Right lobe of liver (tissue), 6 donors: ENCODE results near the gene CRACR2B. TPM values are rescaled to one million over a fixed set of nuclear protein-coding genes. Genes with fewer than 3 reads are reported as not detected.
A peak's percentile ranks its signal among the peaks of the same experiment; 100 is the strongest.

Source experiments
- ATAC-seq, 4 donors: fragments of 200-7000 bp; cut with Tn5 transposase; one replicate each; pipeline ENCODE4 v1.9.1; 2020; ENCODE audit warnings: mild to moderate bottlenecking in 4 of 4, moderate library complexity in 4 of 4
- DNase-seq, 3 donors: peaks; one replicate each; pipeline ENCODE4 v3.0.0-alpha.2; 2020
- H3K27ac ChIP-seq, 3 donors: fragments of 200-600 bp; one replicate each; pipeline ENCODE4 v1.8.0; 2022
- H3K27me3 ChIP-seq, 2 donors: fragments of 200-600 bp; one replicate each; pipeline ENCODE4 v1.8.0; 2022
- H3K36me3 ChIP-seq, 4 donors: fragments of 200-600 bp; sonication (generic) in 1 of 4; one replicate each; pipeline versions ENCODE4 v1.5.1 to v1.8.0; 2017 to 2022; ENCODE audit warnings: control low read depth in 1 of 4
- H3K4me1 ChIP-seq, 4 donors: fragments of 200-600 bp; sonication (generic) in 1 of 4; one replicate each; pipeline versions ENCODE4 v1.5.1 to v1.8.0; 2017 to 2022; ENCODE audit warnings: control low read depth in 1 of 4
- H3K4me3 ChIP-seq, 3 donors: fragments of 200-600 bp; one replicate each; pipeline ENCODE4 v1.8.0; 2022
- H3K9me3 ChIP-seq, 4 donors: fragments of 200-600 bp; sonication (generic) in 1 of 4; one replicate each; pipeline versions ENCODE4 v1.5.1 to v1.8.0; 2017 to 2022; ENCODE audit warnings: control low read depth in 1 of 4
- POLR2A ChIP-seq: fragments of 450-650 bp; IDR thresholded peaks from one replicate; pipeline ENCODE4 v1.6.1; 2017; ENCODE audit warnings: antibody characterized with exemption, mild to moderate bottlenecking
- WGBS: methylation state at CpG from one replicate; pipeline ENCODE4 v1.1.6; 2018; ENCODE audit warnings: low coverage, low lambda C conversion rate; ENCODE audit not compliant: insufficient coverage; ENCODE audit errors: missing lambda C conversion rate; 5-methylcytosine and 5-hydroxymethylcytosine counted together
- intact Hi-C, 2 donors: fragments of 100-400 bp; cut with DNase I; formaldehyde crosslinking; loops; one replicate each; pipeline versions ENCODE4 v1.11.2 to v1.14.1; 2022
- total RNA-seq, 6 experiments: library from RNA; depleted of rRNA in 2 of 6; stranded (reverse); fragments of >200 nt in 2 of 6; fragmentation: NEBNext Ultra II Directional in 3 of 6; extraction: Animal tissue kit (Norgen Biotek cat#: 25700) in 3 of 6; gene quantifications; one replicate each; pipeline versions ENCODE4 v1.1.0 to v1.2.4, GENCODE V29; 2016 to 2023
- TF ChIP-seq, protein P1 (sequence below), 4 donors: fragments of 200-600 bp in 3 of 4; fragments of 450-650 bp in 1 of 4; IDR thresholded peaks; one replicate each; pipeline versions ENCODE4 v1.5.1 to v1.8.0; 2016 to 2022; ENCODE audit warnings: antibody characterized with exemption in 4 of 4, mild to moderate bottlenecking in 2 of 4
- donor health status: DM: no; HTN: yes; CAD: no.
- donor health status: DM: no; HTN: no; CAD: no.
- donor health status: DM: no; HTN: no; CAD: no.
- donor health status: DM: no; HTN: yes; CAD: no.
- donor health status: DM: no; HTN: yes; CAD: no.

Gene CRACR2B
- total RNA-seq, 6 experiments from 2014 or later, result 2.2 to 4.0 (median 3.1) TPM

DNA sequence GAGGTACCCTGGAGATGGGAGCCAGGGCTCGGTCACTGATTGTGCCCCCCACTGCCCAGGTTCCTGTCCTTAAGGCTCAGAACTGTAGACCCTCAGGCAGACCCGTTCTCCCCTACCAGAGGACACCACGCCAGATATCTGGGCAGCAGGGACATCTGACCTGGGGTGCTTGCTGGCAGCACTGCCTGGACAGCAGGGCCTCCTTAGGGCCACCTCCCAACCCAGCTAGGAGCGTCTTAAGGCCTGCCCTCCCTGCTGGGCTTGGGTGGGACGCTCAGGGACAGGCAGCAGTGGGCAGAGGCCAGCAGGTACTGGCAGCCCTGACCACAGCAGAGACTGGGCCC lies 11.5 kb downstream of the CRACR2B start:
- DNase-seq, result no peak
- WGBS, result no CpG with 5 or more reads among the region's 5 CpGs
- H3K36me3 ChIP-seq, result peaks cover 0 to 33% (median 21%) of the 10 kb centered on the region in 4 donors

DNA sequence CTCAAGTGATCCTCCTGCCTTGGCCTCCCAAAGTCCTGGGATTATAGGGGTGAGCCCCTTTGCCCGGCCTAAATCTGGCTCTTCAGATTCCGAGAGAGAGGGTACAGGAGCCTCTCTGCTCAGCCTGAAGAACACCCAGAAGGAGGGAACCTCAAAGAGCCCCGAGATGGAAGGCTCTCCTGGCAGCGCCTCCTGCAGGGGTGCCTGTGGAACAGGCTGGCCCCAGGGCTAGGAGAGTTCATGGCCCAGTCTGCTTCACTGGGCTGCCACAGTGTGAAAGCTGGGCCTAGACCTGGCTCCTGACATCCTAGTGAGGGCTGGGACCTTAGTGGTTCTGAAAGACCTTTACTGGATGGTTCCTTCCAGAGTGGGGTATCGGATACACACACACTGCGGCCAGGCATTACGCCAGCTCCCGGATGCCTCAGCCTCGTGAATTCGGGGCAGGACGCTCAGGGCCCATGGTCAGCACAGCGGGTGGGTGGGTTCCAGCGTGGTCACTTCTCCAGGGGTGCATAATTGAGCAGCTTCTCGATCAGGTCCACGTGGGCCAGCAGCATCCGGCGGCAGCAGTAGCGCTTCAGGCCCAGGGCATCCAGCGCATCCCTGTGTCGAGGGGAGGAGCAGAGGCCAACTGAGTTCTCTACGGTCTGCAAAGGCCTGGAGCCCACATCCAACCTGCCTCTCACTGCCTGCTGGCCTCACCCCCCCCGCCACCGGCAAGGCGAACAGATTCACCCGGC lies 12.3 kb downstream of the CRACR2B start:
- TF ChIP-seq POLR2A, result no peak
- TF ChIP-seq, protein P1, sequence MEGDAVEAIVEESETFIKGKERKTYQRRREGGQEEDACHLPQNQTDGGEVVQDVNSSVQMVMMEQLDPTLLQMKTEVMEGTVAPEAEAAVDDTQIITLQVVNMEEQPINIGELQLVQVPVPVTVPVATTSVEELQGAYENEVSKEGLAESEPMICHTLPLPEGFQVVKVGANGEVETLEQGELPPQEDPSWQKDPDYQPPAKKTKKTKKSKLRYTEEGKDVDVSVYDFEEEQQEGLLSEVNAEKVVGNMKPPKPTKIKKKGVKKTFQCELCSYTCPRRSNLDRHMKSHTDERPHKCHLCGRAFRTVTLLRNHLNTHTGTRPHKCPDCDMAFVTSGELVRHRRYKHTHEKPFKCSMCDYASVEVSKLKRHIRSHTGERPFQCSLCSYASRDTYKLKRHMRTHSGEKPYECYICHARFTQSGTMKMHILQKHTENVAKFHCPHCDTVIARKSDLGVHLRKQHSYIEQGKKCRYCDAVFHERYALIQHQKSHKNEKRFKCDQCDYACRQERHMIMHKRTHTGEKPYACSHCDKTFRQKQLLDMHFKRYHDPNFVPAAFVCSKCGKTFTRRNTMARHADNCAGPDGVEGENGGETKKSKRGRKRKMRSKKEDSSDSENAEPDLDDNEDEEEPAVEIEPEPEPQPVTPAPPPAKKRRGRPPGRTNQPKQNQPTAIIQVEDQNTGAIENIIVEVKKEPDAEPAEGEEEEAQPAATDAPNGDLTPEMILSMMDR (IDR thresholded peaks at IDR 0.05), result no peak
- no peak overlapping the region for H3K4me3 ChIP-seq
- no peak for DNase-seq
- H3K4me1 ChIP-seq, result peaks cover 0 to 28% (median 6%) of the 10 kb centered on the region in 4 donors
- intact Hi-C loops, result no loop called here
- 49% methylated on average over 4 of the region's 25 CpGs for WGBS
- H3K36me3 ChIP-seq, result peaks cover 0 to 33% (median 21%) of the 10 kb centered on the region in 4 donors
- H3K27ac ChIP-seq, result no peak overlapping the region
- no peaks in the 10 kb centered on the region for H3K9me3 ChIP-seq
- no peaks in the 10 kb centered on the region for H3K27me3 ChIP-seq
- no peak for ATAC-seq

More for the DNA sequence above, 11.5 kb downstream of the CRACR2B start:
- intact Hi-C loops, result no loop called here
- TF ChIP-seq, protein P1 (IDR thresholded peaks at IDR 0.05), result no peak
- no peak for TF ChIP-seq POLR2A
- H3K4me1 ChIP-seq, result peaks cover 0 to 34% (median 9%) of the 10 kb centered on the region in 4 donors
- no peak overlapping the region for H3K4me3 ChIP-seq
- no peak for ATAC-seq
- no peaks in the 10 kb centered on the region for H3K27me3 ChIP-seq
- H3K9me3 ChIP-seq, result no peaks in the 10 kb centered on the region
- no peak overlapping the region for H3K27ac ChIP-seq

DNA sequence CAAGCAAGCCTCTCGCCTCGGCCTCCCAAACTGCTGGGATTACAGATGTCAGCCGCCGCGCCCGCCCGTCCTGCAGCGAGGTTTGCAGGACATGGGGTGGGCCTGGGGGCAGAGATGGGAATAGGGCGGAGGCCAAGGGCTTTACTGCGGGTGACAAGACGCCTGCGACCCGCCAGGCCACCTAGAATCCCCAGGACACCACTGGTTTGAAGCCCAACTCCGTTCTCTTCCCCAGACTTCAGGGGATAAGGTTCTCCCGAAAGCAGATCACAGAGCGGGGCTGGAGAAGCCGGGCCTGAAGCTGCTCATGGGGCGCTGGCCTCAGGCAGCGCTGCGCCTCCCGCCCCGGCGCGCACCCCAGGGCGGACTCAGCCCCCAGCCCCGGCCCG lies 14.3 kb downstream of the CRACR2B start:
- ATAC-seq (peak in 3 of 4 donors; percentile 0 to 14 (median 4)), DNase-seq (no peak)
- H3K9me3 ChIP-seq, result no peaks in the 10 kb centered on the region
- WGBS, result 1% methylated on average over 8 of the region's 27 CpGs
- H3K4me1 ChIP-seq, result peaks cover 0 to 24% (median 4%) of the 10 kb centered on the region in 4 donors
- H3K27ac ChIP-seq, result peak overlapping the region; percentile 93 to 97 (median 95)
- peak overlapping the region; percentile 96 to 100 (median 98) for H3K4me3 ChIP-seq
- H3K36me3 ChIP-seq, result peaks cover 0 to 28% (median 21%) of the 10 kb centered on the region in 4 donors
- no peaks in the 10 kb centered on the region for H3K27me3 ChIP-seq
- TF ChIP-seq POLR2A, result no peak
- TF ChIP-seq, protein P1 (IDR thresholded peaks at IDR 0.05), result no peak
- intact Hi-C loops, result no loop called here

GRCh38 chr11:842370-843002 lies 14.8 kb downstream of the CRACR2B start, which contains the start of the genes POLR2L and TSPAN4:
Gene POLR2L, minus strand, starts transcription at chr11:842529. Its CDS starts 21 bp downstream, at chr11:842508.
Gene TSPAN4, plus strand, starts transcription at chr11:842852. Its CDS starts 7,453 bp downstream, at chr11:850305.
- H3K27me3 ChIP-seq, result no peaks in the 10 kb centered on the region
- H3K4me1 ChIP-seq, result peaks cover 0 to 24% (median 4%) of the 10 kb centered on the region in 4 donors
- DNase-seq, result peak; percentile 91 to 92 (median 92)
- H3K9me3 ChIP-seq, result no peaks in the 10 kb centered on the region
- intact Hi-C loops, result no loop called here
- H3K27ac ChIP-seq, result peak within 1 kb of the TSS; percentile 93 to 97 (median 95)
- ATAC-seq, result peak; percentile 30 to 74 (median 62)
- H3K36me3 ChIP-seq, result peaks cover 0 to 25% (median 17%) of the 10 kb centered on the region in 4 donors
- TF ChIP-seq, protein P1 (IDR thresholded peaks at IDR 0.05), result peak in 1 of 4 donors; percentile 21
- TF ChIP-seq POLR2A, result peak; percentile 98
- H3K4me3 ChIP-seq, result peak within 1 kb of the TSS; percentile 96 to 100 (median 98)
- WGBS, result 0% methylated on average over 11 of the region's 87 CpGs
